ENCODE measurements around the gene SH3BP1.

The SH3BP1 gene

DNA sequence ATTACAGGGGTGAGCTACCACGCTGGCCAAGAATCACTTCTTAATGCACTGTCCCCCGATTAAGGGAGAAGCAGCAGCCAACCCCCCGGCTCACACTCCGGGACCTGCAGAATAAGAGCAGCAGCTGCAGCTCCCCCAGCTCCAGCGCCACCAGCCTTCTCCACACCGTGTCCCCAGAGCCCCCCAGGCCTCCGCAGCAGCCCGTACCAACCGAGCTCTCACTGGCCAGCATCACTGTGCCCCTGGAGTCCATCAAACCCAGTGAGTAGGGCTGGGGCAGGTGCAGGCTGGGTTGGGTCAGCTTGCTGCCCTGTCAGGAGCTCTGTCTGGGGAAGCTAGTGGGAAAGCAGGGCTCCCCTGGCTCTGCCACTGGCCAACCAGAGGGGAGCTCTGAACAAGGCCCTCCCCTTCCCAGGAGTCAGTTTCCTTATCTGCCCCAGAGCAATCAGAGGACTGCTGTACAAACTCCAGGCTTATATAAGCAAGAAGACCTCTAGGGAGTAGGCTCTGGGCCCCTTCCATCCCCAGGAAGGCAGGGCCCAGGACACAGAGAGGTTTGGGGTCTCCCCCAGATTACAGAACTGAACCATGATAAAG lies 8.5 kb upstream of the SH3BP1 start:
- in situ Hi-C loops (cut with HindIII; ENCODE audit: low pct_unique_long_range_greater_than_20kb, low sequenced_read_pairs): no loop called here
- no peak for TF ChIP-seq JUND (IDR thresholded peaks at IDR 0.05; ENCODE audit: low read depth)
- DNase-seq (ENCODE audit: low read depth in 1 of 2, low spot score in 1 of 2): no peak

DNA sequence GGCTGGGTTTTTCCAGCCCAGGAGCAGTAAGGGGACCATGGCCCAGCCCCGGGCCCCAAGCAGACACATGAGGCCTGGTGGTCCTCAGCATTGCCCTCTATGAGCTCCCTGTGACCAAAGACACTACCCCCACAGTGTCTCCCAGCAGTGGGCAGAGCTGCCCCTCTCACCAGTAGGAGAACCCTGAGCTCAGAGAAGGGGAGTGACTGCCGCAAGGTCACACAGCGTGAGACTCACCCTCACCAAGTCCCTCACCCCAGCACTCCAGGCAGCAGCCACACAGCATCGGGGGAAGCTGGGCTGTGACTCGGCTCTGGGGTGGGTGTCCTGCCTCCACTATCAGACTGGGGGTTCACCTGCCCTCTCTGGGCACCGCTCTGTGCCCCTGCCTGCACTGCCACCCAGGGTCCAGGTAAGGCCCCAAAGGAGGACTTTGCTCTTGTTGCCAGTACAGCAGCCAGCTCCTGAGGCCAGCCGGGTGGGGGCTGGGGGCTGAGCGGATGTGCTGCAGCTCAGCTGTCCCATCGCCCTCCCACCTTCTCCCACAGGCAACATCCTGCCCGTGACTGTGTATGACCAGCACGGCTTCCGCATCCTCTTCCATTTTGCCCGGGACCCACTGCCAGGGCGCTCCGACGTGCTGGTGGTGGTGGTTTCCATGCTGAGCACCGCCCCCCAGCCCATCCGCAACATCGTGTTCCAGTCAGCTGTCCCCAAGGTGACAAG lies 7.9 kb upstream of the SH3BP1 start:
- no peak for DNase-seq (ENCODE audit: low read depth in 1 of 2, low spot score in 1 of 2)
- no peak for TF ChIP-seq JUND (IDR thresholded peaks at IDR 0.05; ENCODE audit: low read depth)
- in situ Hi-C loops (cut with HindIII; ENCODE audit: low pct_unique_long_range_greater_than_20kb, low sequenced_read_pairs): no loop called here

DNA sequence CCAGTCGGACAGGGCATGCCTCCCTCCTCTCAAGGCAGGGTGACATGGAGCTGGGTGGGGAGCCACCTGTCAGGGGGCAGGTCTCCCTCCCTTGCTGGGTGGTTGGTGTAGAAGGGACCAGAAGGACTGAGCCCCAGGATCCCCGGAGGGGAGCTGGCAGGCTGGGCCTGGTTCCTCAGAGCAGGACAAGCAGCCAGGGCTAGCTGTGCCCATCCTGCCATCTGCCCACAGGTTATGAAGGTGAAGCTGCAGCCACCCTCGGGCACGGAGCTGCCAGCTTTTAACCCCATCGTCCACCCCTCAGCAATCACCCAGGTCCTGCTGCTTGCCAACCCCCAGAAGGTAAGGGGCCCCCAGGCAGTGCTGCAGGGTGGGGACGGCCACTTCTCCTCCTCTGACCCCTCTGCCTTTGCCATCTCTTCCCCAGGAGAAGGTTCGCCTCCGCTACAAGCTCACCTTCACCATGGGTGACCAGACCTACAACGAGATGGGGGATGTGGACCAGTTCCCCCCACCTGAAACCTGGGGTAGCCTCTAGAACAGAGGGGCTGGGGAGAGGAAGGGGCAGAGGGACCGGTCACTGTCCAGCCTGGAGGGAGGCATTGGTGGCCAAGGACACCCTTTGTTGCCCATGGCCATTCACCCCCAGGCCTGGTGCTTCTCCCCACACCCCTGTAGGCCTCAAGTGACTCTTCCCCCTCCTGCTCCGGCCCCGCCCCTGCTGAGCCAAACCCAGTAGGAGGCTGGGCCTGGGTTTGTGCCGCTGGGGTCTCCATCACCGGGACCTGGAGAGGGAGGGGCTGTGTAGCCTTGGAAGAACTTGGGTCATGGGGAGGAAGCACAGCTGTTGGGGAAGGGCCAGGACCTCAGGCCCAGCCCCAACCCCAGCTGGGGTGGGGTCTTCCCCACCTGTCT lies 7.0 kb upstream of the SH3BP1 start:
- in situ Hi-C loops (cut with HindIII; ENCODE audit: low pct_unique_long_range_greater_than_20kb, low sequenced_read_pairs): no loop called here
- DNase-seq (ENCODE audit: low read depth in 1 of 2, low spot score in 1 of 2): no peak
- no peak for TF ChIP-seq JUND (IDR thresholded peaks at IDR 0.05; ENCODE audit: low read depth)

DNA sequence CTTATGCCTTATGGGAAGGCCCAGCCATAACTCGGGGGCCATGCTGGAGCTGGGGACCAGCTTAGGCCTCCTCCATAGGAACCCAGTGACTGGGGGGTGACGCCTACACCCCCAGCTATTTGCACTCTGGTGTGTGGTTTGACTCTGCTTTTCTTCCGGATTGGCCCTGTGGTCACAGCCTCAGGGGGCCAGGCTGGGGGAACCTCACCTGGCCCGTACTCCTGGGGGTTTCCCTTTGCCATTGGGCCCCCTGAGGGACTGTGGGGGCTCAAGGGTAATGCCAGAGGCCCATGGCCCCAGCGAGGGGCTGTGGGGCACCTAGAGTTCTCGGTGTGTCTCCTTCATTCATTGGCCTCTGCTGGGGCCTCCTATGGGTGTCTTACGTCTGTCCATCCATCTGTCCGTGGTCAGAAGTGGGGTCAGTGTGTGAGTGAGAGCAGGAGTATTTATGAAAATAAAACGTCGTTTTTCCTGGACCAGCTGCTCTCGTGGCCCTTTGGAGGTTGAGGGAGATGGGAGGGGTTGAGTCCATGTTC lies 6.3 kb upstream of the SH3BP1 start:
- no peak for TF ChIP-seq JUND (IDR thresholded peaks at IDR 0.05; ENCODE audit: low read depth)
- in situ Hi-C loops (cut with HindIII; ENCODE audit: low pct_unique_long_range_greater_than_20kb, low sequenced_read_pairs): no loop called here
- DNase-seq (ENCODE audit: low read depth in 1 of 2, low spot score in 1 of 2): no peak

DNA sequence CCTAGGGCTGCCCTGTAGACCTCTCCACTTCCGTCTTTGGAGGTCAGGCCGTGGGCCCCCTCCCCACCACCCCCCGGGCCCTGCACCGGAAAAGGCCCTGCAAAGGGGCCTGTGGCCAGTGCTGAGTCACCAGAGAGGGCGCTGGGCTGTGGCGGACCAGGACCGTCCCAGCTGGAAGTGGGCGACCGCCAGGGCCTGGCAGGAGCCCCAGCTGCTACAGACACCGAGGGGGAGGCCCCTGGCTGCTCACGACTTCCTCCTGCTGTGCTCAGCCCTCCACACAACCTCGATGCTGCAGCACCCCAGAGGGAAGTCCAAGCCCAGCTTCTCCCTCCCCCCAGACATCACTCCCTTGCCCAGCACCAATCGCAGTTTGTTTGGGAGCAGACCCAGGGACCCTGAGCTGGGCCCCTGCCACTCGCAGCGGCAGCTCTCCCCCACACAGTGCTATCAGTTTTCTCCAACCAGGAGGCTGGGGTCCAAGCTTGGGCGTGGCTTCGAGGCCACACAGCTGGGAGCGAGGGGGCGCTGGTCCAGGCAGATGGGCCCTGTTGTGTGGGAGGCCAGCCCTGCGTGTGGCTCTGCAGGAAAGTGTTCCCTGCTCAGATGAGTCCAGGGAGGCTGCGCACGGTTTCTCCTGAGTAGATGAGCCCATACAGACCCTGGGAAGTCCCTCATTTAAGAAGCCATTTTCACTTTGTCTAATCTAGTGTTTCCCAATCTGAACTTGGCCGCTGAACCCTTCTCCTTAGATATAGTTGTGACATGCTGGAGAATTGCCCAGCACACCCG lies 5.6 kb upstream of the SH3BP1 start:
- in situ Hi-C loops (cut with HindIII; ENCODE audit: low pct_unique_long_range_greater_than_20kb, low sequenced_read_pairs): no loop called here
- DNase-seq (ENCODE audit: low read depth in 1 of 2, low spot score in 1 of 2): no peak
- no peak for TF ChIP-seq JUND (IDR thresholded peaks at IDR 0.05; ENCODE audit: low read depth)

DNA sequence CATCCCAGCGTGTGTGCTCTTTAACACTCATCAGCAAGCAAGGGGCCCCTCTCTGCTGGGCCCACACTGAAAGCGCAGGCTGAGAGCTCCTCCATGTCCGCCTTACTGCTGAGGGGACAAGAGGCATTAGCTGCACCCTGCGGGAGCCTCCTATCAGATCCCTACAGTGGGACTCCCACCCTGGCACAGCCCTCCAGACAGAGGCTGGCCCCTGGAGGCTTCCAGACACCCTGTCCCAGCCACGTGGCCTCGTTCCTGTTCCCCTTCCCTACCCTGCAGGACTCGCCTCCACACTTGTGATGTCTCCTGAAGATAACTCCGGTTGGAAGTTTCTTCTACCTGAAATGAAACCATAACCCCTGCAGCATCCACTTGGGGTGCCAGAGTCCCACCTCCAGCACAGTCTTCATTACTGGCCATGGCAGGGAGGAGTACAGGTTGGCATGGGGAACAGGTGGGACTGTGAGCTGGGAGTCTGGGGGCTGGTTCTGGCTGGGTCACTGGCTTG lies 5.0 kb upstream of the SH3BP1 start:
- DNase-seq (ENCODE audit: low read depth in 1 of 2, low spot score in 1 of 2): peak; percentile 43 to 62
- TF ChIP-seq JUND (IDR thresholded peaks at IDR 0.05; ENCODE audit: low read depth): no peak
- in situ Hi-C loops (cut with HindIII; ENCODE audit: low pct_unique_long_range_greater_than_20kb, low sequenced_read_pairs): no loop called here

DNA sequence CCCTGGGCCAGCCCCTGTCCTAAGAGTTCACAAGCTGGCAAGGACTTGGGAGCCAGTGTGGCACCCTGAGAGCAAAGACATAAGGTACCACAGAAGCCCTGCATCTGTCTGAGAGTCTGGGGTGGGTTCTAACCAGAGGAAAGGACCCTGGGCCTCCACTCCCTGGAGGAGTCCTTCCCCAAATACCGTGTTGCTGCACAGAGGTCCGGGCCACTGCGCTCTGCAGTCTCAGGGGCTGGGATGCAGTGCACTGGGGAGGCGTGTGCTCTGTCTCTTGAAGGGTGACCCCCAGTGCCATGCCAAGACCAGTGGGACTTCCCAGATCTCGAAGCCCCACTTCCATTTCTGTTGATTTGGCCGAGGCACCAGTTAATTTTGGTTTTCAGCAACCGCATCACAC lies 4.3 kb upstream of the SH3BP1 start:
- TF ChIP-seq JUND (IDR thresholded peaks at IDR 0.05; ENCODE audit: low read depth): no peak
- in situ Hi-C loops (cut with HindIII; ENCODE audit: low pct_unique_long_range_greater_than_20kb, low sequenced_read_pairs): no loop called here
- no peak for DNase-seq (ENCODE audit: low read depth in 1 of 2, low spot score in 1 of 2)

DNA sequence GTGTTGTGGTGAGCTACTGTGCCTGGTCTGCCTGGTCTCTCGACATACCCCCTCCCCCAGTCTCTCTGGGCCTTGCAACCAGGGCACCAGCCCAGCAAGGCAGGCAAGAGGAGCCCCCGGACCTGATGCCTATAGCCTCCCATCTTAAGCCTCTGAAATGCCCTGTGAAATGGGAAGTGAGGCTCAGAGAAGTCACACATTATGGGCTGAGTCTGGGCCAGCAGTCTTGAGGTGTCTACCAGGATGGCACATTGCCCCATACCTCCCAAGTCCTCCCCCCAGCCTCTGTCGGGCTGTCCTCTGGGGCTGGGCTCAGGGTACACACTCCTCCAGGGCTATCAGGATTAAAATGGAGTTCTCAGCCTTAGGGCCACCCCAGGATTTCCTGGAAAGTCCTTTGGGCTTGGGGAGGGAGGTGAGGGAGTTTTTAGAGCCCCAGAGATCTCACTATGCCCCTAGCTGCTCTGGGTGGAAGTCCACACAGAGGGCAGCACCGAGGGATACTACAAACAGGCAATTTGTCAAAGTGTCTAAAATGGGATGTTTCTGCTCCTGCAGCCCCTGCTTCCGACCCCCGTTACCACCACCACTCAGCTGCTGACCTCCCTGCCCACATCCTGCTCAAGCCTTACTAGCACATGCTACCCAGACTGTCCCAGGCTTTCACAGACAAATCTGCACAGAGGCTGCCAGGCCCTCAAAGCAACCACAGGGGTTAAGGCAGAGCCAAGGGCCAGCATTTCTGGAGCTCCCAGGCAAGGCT lies 3.1 kb upstream of the SH3BP1 start:
- no peak for TF ChIP-seq JUND (IDR thresholded peaks at IDR 0.05; ENCODE audit: low read depth)
- in situ Hi-C loops (cut with HindIII; ENCODE audit: low pct_unique_long_range_greater_than_20kb, low sequenced_read_pairs): no loop called here
- no peak for DNase-seq (ENCODE audit: low read depth in 1 of 2, low spot score in 1 of 2)

DNA sequence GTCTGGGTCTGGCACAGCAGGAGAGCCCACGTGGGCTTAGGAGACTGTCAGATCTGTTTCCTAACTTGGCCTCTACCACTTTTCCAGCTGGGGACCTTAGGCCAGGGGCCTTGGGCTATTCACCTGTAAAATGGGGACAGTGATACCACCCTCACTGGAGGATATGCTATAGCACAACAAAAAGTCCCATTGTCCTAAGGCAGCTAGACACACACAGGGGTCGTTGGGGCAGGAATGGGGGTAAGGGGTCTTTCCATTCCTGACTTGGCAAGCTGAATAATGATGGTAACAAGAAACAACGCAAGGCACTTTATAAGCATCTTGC lies 2.6 kb upstream of the SH3BP1 start:
- in situ Hi-C loops (cut with HindIII; ENCODE audit: low pct_unique_long_range_greater_than_20kb, low sequenced_read_pairs): no loop called here
- TF ChIP-seq JUND (IDR thresholded peaks at IDR 0.05; ENCODE audit: low read depth): no peak
- DNase-seq (ENCODE audit: low read depth in 1 of 2, low spot score in 1 of 2): no peak

DNA sequence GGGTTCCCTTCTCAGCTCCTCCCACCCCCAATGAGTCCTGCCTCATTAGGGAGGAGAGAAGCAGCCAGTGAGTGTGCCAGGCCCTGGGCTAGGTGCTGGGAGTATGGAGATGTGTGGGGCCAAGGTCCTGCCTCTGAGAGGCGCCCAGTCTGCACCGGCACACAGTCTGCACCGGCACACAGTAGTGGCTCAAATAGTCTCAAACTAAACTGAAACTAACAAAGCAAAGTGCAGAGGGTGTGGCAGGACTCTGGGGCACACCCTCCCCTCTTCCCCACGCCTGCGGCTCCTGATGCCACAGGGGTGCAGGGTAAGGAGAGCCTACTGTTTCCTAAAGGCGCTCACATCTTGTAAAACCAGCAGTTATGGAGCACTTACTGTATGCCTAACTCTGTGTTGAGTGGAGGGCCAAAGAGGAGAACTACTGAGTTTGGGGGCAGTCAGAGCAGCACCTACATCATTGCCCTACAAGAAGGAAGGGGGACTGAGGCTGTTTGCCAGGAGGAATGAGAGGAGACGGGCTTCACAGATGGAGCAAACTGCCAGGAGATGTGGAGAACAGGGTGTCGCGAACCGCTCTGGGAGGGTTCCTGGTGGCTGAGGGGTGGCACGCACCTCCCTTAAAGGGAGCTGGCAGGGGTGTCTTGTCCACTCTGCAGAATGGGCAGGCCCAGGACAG lies 939 bp upstream of the SH3BP1 start:
- in situ Hi-C loops (cut with HindIII; ENCODE audit: low pct_unique_long_range_greater_than_20kb, low sequenced_read_pairs): no loop called here

More for the DNA sequence above, 939 bp upstream of the SH3BP1 start:
- no peak for TF ChIP-seq JUND (IDR thresholded peaks at IDR 0.05; ENCODE audit: low read depth)
- DNase-seq (ENCODE audit: low read depth in 1 of 2, low spot score in 1 of 2): no peak
